ENCODE measurements around the gene HPF1. TPM values are rescaled to one million over a fixed set of nuclear protein-coding genes. Genes with fewer than 3 reads are reported as not detected.

HPF1 gene
- total and polyA plus RNA-seq, 2 donors = 23.4 to 26.3 TPM

DNA sequence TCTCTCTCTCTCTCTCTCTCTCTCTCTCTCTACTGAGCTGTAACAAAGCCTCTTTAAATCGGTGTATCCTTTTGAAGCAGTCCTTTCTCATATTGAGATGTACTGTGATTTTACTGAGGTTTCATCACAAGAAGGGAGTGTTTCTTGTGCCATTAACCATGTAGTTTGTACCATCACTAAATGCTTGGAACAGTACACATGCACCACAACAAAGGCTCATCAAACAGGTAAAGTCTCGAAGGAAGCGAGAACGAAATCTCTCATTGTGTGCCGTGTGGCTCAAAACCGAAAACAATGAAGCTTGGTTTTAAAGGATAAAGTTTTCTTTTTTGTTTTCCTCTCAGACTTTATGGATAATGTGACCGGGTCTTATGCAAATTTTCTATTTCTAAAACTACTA, 37.2 kb downstream of the HPF1 start:
- no peak overlapping the region for H3K27ac ChIP-seq (ENCODE audit: low read depth)
- no peaks in the 10 kb centered on the region for H3K36me3 ChIP-seq (ENCODE audit: insufficient read depth)
- 95% methylated on average over 7 of the region's 7 CpGs for WGBS
- no peak overlapping the region for H3K4me3 ChIP-seq (ENCODE audit: low read depth, low read length)
- H3K4me1 ChIP-seq (ENCODE audit: insufficient read depth) = no peaks in the 10 kb centered on the region
- DNase-seq (ENCODE audit: extremely low spot score) = no peak

- Histone ChIP-seq H3K4me3 (ENCODE audit: low read depth, low read length) (no peak overlapping the region), H3K36me3 (ENCODE audit: insufficient read depth) (peaks cover 2% of the 10 kb centered on the region), H3K27ac (ENCODE audit: low read depth) (no peak overlapping the region), H3K4me1 (ENCODE audit: insufficient read depth) (no peaks in the 10 kb centered on the region)
- no peak for DNase-seq (ENCODE audit: extremely low spot score)
- WGBS = 92% methylated on average over 1 of the region's 1 CpG
These were observed 41.1 kb downstream of the HPF1 start for GRCh38 chr4:169716677-169717076.

DNA sequence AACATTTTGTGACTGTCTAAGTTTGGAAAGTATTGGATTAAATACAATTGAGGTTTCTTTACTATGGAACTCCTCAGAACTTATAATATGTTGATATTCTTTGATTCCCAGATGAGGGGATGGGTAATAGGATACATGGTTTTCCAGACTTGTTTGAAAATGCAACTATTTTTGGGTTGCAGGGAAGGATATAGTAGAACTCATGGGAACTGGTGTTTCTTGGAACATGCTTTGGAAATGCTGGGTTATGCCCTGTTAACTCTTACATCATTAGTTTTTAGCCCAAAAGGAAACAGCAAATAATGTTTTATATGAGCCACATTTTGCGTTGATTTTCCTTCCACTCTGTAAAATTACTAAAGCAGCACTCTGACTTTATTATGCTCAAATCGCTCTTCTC, 41.9 kb downstream of the HPF1 start:
- H3K36me3 ChIP-seq (ENCODE audit: insufficient read depth) = peaks cover 2% of the 10 kb centered on the region
- 93% methylated on average over 2 of the region's 2 CpGs for WGBS
- no peaks in the 10 kb centered on the region for H3K4me1 ChIP-seq (ENCODE audit: insufficient read depth)

DNA sequence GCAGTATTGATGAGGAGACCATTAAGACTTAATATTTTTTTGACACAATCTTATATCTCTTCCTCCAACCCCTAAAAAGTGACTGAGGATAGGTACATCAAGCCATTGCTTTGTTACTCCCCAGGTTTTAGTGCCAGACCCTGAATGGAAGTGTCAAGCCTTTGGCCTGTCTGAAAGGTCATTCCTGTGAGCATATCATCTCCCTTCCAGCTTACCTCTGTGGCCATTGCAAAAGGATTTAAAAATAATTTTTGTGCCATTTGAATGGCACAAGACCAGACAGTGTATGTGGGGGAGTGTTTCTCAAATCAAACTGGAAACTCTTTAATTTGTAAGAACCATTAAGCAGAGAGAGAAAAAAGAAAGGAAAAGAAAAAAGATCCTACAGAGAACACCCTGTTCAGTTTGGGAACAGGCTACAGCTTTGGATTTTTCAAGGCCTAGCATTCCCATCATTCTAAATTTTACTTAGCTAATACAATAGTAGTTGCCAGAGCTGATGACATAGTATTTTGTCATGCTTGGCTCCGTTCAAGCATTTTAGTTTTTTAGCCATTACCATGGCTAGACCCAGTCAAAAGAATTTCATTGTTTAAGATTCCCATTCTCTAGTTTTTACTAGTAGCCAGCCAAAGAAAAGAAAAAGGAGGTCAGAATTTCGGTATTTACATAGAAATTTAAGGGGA, 49.6 kb downstream of the HPF1 start:
- DNase-seq (ENCODE audit: extremely low spot score) = no peak
- Histone ChIP-seq H3K4me3 (ENCODE audit: low read depth, low read length) (no peak overlapping the region), H3K4me1 (ENCODE audit: insufficient read depth) (no peaks in the 10 kb centered on the region), H3K27ac (ENCODE audit: low read depth) (no peak overlapping the region), H3K36me3 (ENCODE audit: insufficient read depth) (peaks cover 2% of the 10 kb centered on the region)
- WGBS = 83% methylated on average over 2 of the region's 2 CpGs

More for the DNA sequence above, 41.9 kb downstream of the HPF1 start:
- no peak overlapping the region for H3K27ac ChIP-seq (ENCODE audit: low read depth)
- no peak for DNase-seq (ENCODE audit: extremely low spot score)
- H3K4me3 ChIP-seq (ENCODE audit: low read depth, low read length) = no peak overlapping the region

DNA sequence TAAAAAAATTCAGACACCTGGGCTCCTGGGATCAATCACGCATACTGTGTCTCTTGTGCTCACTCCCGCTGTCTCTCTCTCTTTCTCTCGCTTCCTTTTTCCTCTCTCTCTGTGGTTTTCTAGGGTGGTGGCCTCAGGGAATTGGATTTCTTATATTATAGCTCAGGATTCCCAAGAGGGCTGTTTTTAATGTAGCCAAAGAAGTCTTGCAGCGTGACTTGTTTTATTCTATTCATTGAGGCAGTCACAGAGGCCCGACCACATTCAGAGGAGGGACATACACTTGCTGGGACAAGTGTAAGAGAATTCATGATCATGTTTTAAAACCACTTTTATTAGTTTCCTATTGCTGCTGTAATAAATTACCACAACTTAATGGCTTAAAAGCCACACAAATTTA, 59.4 kb downstream of the HPF1 start:
- Histone ChIP-seq H3K4me3 (ENCODE audit: low read depth, low read length) (no peak overlapping the region), H3K4me1 (ENCODE audit: insufficient read depth) (no peaks in the 10 kb centered on the region), H3K36me3 (ENCODE audit: insufficient read depth) (no peaks in the 10 kb centered on the region), H3K27ac (ENCODE audit: low read depth) (no peak overlapping the region)
- no peak for DNase-seq (ENCODE audit: extremely low spot score)
- WGBS = 97% methylated on average over 5 of the region's 5 CpGs

GRCh38 chr4:169690787-169691186, 67.0 kb downstream of the HPF1 start:
- DNase-seq (ENCODE audit: extremely low spot score) = no peak
- WGBS = 84% methylated on average over 5 of the region's 5 CpGs
- H3K27ac ChIP-seq (ENCODE audit: low read depth) = no peak overlapping the region
- peaks cover 5% of the 10 kb centered on the region for H3K36me3 ChIP-seq (ENCODE audit: insufficient read depth)
- no peaks in the 10 kb centered on the region for H3K4me1 ChIP-seq (ENCODE audit: insufficient read depth)
- no peak overlapping the region for H3K4me3 ChIP-seq (ENCODE audit: low read depth, low read length)

DNA sequence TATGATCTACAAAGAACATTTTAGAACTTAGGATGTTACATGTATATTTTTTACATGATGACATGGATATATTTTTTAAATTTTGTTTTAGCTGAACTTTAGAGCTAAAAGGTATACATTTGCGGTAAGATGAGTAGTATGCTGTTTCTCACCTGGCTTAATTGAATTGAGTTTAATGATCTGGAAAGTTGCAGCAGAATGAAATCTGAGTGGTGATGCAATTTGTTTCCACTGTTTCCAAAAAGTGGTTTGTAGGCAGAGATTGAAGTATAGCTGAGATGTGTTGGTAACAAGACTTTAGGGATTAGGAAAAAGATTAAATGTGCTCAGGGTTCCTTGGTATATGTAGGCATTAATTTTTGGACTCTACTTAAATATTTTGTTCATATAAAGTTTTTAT, 68.1 kb downstream of the HPF1 start:
- no peak for DNase-seq (ENCODE audit: extremely low spot score)
- H3K36me3 ChIP-seq (ENCODE audit: insufficient read depth) = peaks cover 5% of the 10 kb centered on the region
- 99% methylated on average over 1 of the region's 1 CpG for WGBS
- H3K4me3 ChIP-seq (ENCODE audit: low read depth, low read length) = no peak overlapping the region
- H3K27ac ChIP-seq (ENCODE audit: low read depth) = no peak overlapping the region
- no peaks in the 10 kb centered on the region for H3K4me1 ChIP-seq (ENCODE audit: insufficient read depth)

DNA sequence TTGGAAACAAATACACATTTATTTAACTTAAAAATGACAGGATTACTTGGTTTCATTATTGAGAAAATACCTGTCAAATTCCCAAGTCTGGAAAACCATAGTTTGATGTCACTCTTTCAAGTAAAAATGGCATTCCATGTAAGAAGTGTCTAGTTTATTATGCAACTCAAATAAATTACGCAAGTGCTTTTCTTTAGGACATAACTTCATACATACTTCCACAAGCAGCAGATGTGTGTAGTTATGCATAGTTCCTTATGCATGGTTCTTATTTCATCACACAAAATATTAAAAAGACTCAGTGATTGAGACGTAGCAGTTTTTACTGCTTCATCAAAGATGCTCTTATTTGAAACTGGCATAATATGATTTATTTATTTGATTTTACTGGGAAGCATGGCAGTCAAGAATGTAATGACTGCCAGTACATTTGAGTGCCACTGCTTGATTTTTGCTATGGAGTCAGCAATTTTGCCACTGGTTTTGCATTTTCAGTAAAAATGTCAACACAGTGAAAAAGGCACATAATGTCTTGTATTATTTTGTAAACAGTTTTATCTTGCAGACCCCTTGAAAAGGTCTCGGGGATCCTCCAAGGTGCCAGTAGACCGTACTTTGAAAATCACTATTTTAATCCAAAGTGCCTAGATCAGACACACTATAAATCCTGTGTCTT, 75.2 kb downstream of the HPF1 start:
- Histone ChIP-seq H3K27ac (ENCODE audit: low read depth) (no peak overlapping the region), H3K36me3 (ENCODE audit: insufficient read depth) (no peaks in the 10 kb centered on the region), H3K4me3 (ENCODE audit: low read depth, low read length) (no peak overlapping the region), H3K4me1 (ENCODE audit: insufficient read depth) (no peaks in the 10 kb centered on the region)
- WGBS = 90% methylated on average over 4 of the region's 4 CpGs
- no peak for DNase-seq (ENCODE audit: extremely low spot score)

Other genes with a start within 250 kb of the HPF1 start
- 40.8 TPM for gene NEK1, start 145.4 kb downstream of the HPF1 start, total RNA-seq
- gene NEK1, start 145.4 kb downstream of the HPF1 start, polyA plus RNA-seq = 10.0 TPM
- gene CLCN3, start 137.4 kb downstream of the HPF1 start, total RNA-seq = 62.8 TPM
- 17.6 TPM for gene CLCN3, start 137.4 kb downstream of the HPF1 start, polyA plus RNA-seq

Measured in urinary bladder (tissue), 4 donors.